Mesenchymal stem cell (in vitro differentiated cells and primary cell): ENCODE measurements around the gene MRM2.

Source experiments
- DNase-seq: peaks from one replicate; pipeline ENCODE4 v3.0.0-alpha.2; 2013
- H2AFZ ChIP-seq: one replicate; pipeline ENCODE4 v1.6.1; 2013; ENCODE audit warnings: low read depth, mild to moderate bottlenecking, control low read depth, inconsistent platforms, low read length, moderate library complexity
- H2AK5ac ChIP-seq: 2 replicates; pipeline ENCODE4 v1.6.1; 2013; ENCODE audit warnings: low read length, moderate library complexity, mild to moderate bottlenecking, inconsistent platforms; ENCODE audit not compliant: severe bottlenecking
- H2BK120ac ChIP-seq: one replicate; pipeline ENCODE4 v1.6.1; 2013; ENCODE audit warnings: low read depth, mild to moderate bottlenecking, inconsistent platforms, low read length, moderate library complexity
- H2BK12ac ChIP-seq, 2 experiments: one replicate each; pipeline ENCODE4 v1.6.1; 2013; ENCODE audit warnings: inconsistent platforms in 2 of 2, low read length in 2 of 2, mild to moderate bottlenecking in 2 of 2, moderate library complexity in 2 of 2, control low read depth in 1 of 2
- H2BK15ac ChIP-seq: one replicate; pipeline ENCODE4 v1.6.1; 2013; ENCODE audit warnings: mild to moderate bottlenecking, low read depth, inconsistent platforms; ENCODE audit not compliant: poor library complexity, severe bottlenecking
- H2BK5ac ChIP-seq: 2 replicates; pipeline ENCODE4 v1.6.1; 2013; ENCODE audit warnings: low read depth, mild to moderate bottlenecking, low read length, control low read depth, inconsistent platforms; ENCODE audit not compliant: poor library complexity, severe bottlenecking
- H3K14ac ChIP-seq, 2 experiments: one replicate each; pipeline ENCODE4 v1.6.1; 2013; ENCODE audit warnings: inconsistent platforms in 2 of 2, low read length in 2 of 2, control low read depth in 1 of 2, mild to moderate bottlenecking in 1 of 2, moderate library complexity in 1 of 2
- H3K18ac ChIP-seq, 2 experiments: one replicate each; pipeline ENCODE4 v1.6.1; 2013; ENCODE audit warnings: inconsistent platforms in 2 of 2, low read length in 2 of 2, control low read depth in 1 of 2, low read depth in 1 of 2, mild to moderate bottlenecking in 1 of 2
- H3K23ac ChIP-seq, 2 experiments: one replicate each; pipeline ENCODE4 v1.6.1; 2013; ENCODE audit warnings: inconsistent platforms in 2 of 2, low read length in 2 of 2, mild to moderate bottlenecking in 2 of 2, moderate library complexity in 2 of 2, control low read depth in 1 of 2
- H3K27ac ChIP-seq: 2 replicates; pipeline ENCODE4 v1.5.1; 2013; ENCODE audit warnings: mild to moderate bottlenecking, moderate library complexity, low read length, control low read depth, inconsistent platforms; ENCODE audit not compliant: poor library complexity, severe bottlenecking
- H3K27me3 ChIP-seq, 2 experiments: 2 replicates each; pipeline versions ENCODE4 v1.6.1 to v1.7.0; 2013; ENCODE audit warnings: low read length in 2 of 2, mild to moderate bottlenecking in 2 of 2, moderate library complexity in 2 of 2, control low read depth in 1 of 2, inconsistent platforms in 1 of 2; ENCODE audit not compliant: control insufficient read depth in 1 of 2, insufficient read depth in 1 of 2
- H3K36me3 ChIP-seq, 2 experiments: 2 replicates each; pipeline versions ENCODE4 v1.6.1 to v1.7.0; 2013; ENCODE audit warnings: low read length in 2 of 2, control low read depth in 1 of 2, inconsistent platforms in 1 of 2, low read depth in 1 of 2, mild to moderate bottlenecking in 1 of 2; ENCODE audit not compliant: insufficient read depth in 2 of 2, control insufficient read depth in 1 of 2
- H3K4ac ChIP-seq, 2 experiments: one replicate each; pipeline ENCODE4 v1.6.1; 2013; ENCODE audit warnings: inconsistent platforms in 2 of 2, low read length in 2 of 2, mild to moderate bottlenecking in 2 of 2, moderate library complexity in 2 of 2, control low read depth in 1 of 2, low read depth in 1 of 2
- H3K4me1 ChIP-seq: 2 replicates; pipeline ENCODE4 v1.6.1; 2013; ENCODE audit warnings: low read depth, low read length, control low read depth; ENCODE audit not compliant: control insufficient read depth, insufficient read depth
- H3K4me2 ChIP-seq: 2 replicates; pipeline ENCODE4 v1.6.1; 2013; ENCODE audit warnings: low read length, mild to moderate bottlenecking, inconsistent platforms; ENCODE audit not compliant: poor library complexity, severe bottlenecking
- H3K4me3 ChIP-seq, 2 experiments: 2 replicates each; pipeline versions ENCODE4 v1.5.1 to v1.7.0; 2013; ENCODE audit warnings: low read length in 2 of 2, mild to moderate bottlenecking in 2 of 2, control low read depth in 1 of 2, low read depth in 1 of 2; ENCODE audit not compliant: insufficient read depth in 1 of 2
- H3K79me1 ChIP-seq: replicated peaks from 2 replicates; pipeline ENCODE4 v1.6.1; 2013; ENCODE audit warnings: mild to moderate bottlenecking, control low read depth, low read length, inconsistent platforms; ENCODE audit not compliant: poor library complexity, severe bottlenecking
- H3K9ac ChIP-seq: 2 replicates; pipeline ENCODE4 v1.7.0; 2013; ENCODE audit warnings: mild to moderate bottlenecking, low read length, moderate library complexity
- H3K9me3 ChIP-seq: 2 replicates; pipeline ENCODE4 v1.7.0; 2013; ENCODE audit warnings: mild to moderate bottlenecking, low read length; ENCODE audit not compliant: control insufficient read depth
- H4K8ac ChIP-seq: one replicate; pipeline ENCODE4 v1.6.1; 2013; ENCODE audit warnings: inconsistent platforms, mild to moderate bottlenecking, low read length, moderate library complexity
- H4K91ac ChIP-seq: one replicate; pipeline ENCODE4 v1.6.1; 2013; ENCODE audit warnings: mild to moderate bottlenecking, low read length, inconsistent platforms
- WGBS: methylation state at CpG from one replicate; pipeline ENCODE4 v1.1.7; 2013; ENCODE audit warnings: mixed read lengths; 5-methylcytosine and 5-hydroxymethylcytosine counted together

The MRM2 gene

GRCh38 chr7:2244404-2244995 is 2.5 kb upstream of the MRM2 start:
- no peak for DNase-seq
- H3K79me1 ChIP-seq = peaks cover 8% of the 10 kb centered on the region
- H2AFZ ChIP-seq = no peak overlapping the region
- no peak overlapping the region for H2BK12ac ChIP-seq
- H2BK5ac ChIP-seq = no peak overlapping the region
- H3K4me2 ChIP-seq = no peak overlapping the region
- H3K18ac ChIP-seq = no peak overlapping the region
- WGBS = 96% methylated on average over 25 of the region's 25 CpGs
- no peak overlapping the region for H3K23ac ChIP-seq
- H2BK15ac ChIP-seq = no peak overlapping the region
- H2AK5ac ChIP-seq = no peak overlapping the region
- H3K4ac ChIP-seq = no peak overlapping the region
- no peak overlapping the region for H3K14ac ChIP-seq
- H4K8ac ChIP-seq = no peak overlapping the region
- no peak overlapping the region for H3K4me3 ChIP-seq
- no peak overlapping the region for H3K9ac ChIP-seq
- no peak overlapping the region for H4K91ac ChIP-seq
- no peaks in the 10 kb centered on the region for H3K9me3 ChIP-seq
- H2BK120ac ChIP-seq = no peak overlapping the region
- H3K36me3 ChIP-seq = peaks cover 1 to 3% of the 10 kb centered on the region in 2 experiments
- no peaks in the 10 kb centered on the region for H3K27me3 ChIP-seq
- H3K27ac ChIP-seq = no peak overlapping the region
- peaks cover 31% of the 10 kb centered on the region for H3K4me1 ChIP-seq

- no peak overlapping the region for H3K23ac ChIP-seq
- H3K27ac ChIP-seq = no peak overlapping the region
- 94% methylated on average over 9 of the region's 12 CpGs for whole genome bisulfite sequencing
- H3K9ac ChIP-seq = peak overlapping the region; percentile 93
- H4K8ac ChIP-seq = no peak overlapping the region
- no peak overlapping the region for H3K4ac ChIP-seq
- no peak overlapping the region for H2BK15ac ChIP-seq
- peaks cover 14% of the 10 kb centered on the region for H3K79me1 ChIP-seq
- H3K4me3 ChIP-seq = no peak overlapping the region
- H4K91ac ChIP-seq = no peak overlapping the region
- H3K14ac ChIP-seq = no peak overlapping the region
- no peak for DNase-seq
- H3K4me2 ChIP-seq = no peak overlapping the region
- H2BK5ac ChIP-seq = no peak overlapping the region
- no peak overlapping the region for H2AK5ac ChIP-seq
- peaks cover 10% of the 10 kb centered on the region in 2 experiments for H3K36me3 ChIP-seq
- no peak overlapping the region for H2BK12ac ChIP-seq
- H3K27me3 ChIP-seq = no peaks in the 10 kb centered on the region
- peaks cover 25% of the 10 kb centered on the region for H3K4me1 ChIP-seq
- no peak overlapping the region for H2AFZ ChIP-seq
- H3K9me3 ChIP-seq = no peaks in the 10 kb centered on the region
- no peak overlapping the region for H2BK120ac ChIP-seq
- H3K18ac ChIP-seq = no peak overlapping the region
Measured at GRCh38 chr7:2243458-2243857, 1.5 kb upstream of the MRM2 start.

- Histone ChIP-seq H2BK120ac (no peak overlapping the region), H3K4me1 (peaks cover 21% of the 10 kb centered on the region), H3K9me3 (no peaks in the 10 kb centered on the region), H3K14ac (no peak overlapping the region), H2BK5ac (no peak overlapping the region), H3K27ac (no peak overlapping the region), H3K36me3 (peaks cover 17% of the 10 kb centered on the region in 2 experiments), H2AK5ac (no peak overlapping the region), H3K4me2 (peak overlapping the region; percentile 92), H3K4ac (no peak overlapping the region), H3K9ac (peak overlapping the region; percentile 93), H2AFZ (peak overlapping the region; percentile 15), H2BK15ac (no peak overlapping the region), H3K27me3 (no peaks in the 10 kb centered on the region), H3K4me3 (peak overlapping the region; percentile 93 to 97), H4K8ac (peak overlapping the region; percentile 73), H3K18ac (no peak overlapping the region), H3K23ac (no peak overlapping the region), H2BK12ac (no peak overlapping the region), H4K91ac (no peak overlapping the region), H3K79me1 (peaks cover 17% of the 10 kb centered on the region)
- DNase-seq = peak; percentile 50
- WGBS = 31% methylated on average over 21 of the region's 21 CpGs
Measured at GRCh38 chr7:2242541-2243429, 780 bp upstream of the MRM2 start.

- Histone ChIP-seq H3K4me3 (no peak overlapping the region), H2BK12ac (no peak overlapping the region), H2AFZ (no peak overlapping the region), H2BK5ac (no peak overlapping the region), H3K14ac (no peak overlapping the region), H3K9ac (no peak overlapping the region), H3K27me3 (no peaks in the 10 kb centered on the region), H3K18ac (no peak overlapping the region), H3K4ac (no peak overlapping the region), H3K36me3 (peaks cover 38 to 47% of the 10 kb centered on the region in 2 experiments), H2BK120ac (no peak overlapping the region), H2BK15ac (no peak overlapping the region), H3K23ac (no peak overlapping the region), H3K27ac (no peak overlapping the region), H4K91ac (no peak overlapping the region), H3K9me3 (no peaks in the 10 kb centered on the region), H3K4me2 (no peak overlapping the region), H3K79me1 (peaks cover 21% of the 10 kb centered on the region), H3K4me1 (peaks cover 14% of the 10 kb centered on the region), H4K8ac (no peak overlapping the region), H2AK5ac (no peak overlapping the region)
- 99% methylated on average over 17 of the region's 17 CpGs for WGBS
- DNase-seq = no peak
Measured at GRCh38 chr7:2239242-2239641, 2.8 kb downstream of the MRM2 start.
